Stimulated activated naive CD4-positive, alpha-beta T cell (primary cell): ENCODE data around the gene CCNK.

Experiments used
- DNase-seq, 6 experiments: peaks; one replicate each; lab custom pipeline; 2025; lab: John Stamatoyannopoulos, UW

The CCNK gene

GRCh38 chr14:99552021-99552553 is 70.9 kb downstream of the CCNK start:
- no peak for DNase-seq

GRCh38 chr14:99552572-99553216 is 71.5 kb downstream of the CCNK start:
- no peak for DNase-seq

- DNase-seq = no peak
These were observed 73.0 kb downstream of the CCNK start for GRCh38 chr14:99554184-99554583.

GRCh38 chr14:99554757-99555531 is 73.7 kb downstream of the CCNK start:
- DNase-seq = no peak

- no peak for DNase-seq
These were observed 75.1 kb downstream of the CCNK start for GRCh38 chr14:99556134-99556791.

- DNase-seq = no peak
These were observed 78.2 kb downstream of the CCNK start for GRCh38 chr14:99559286-99559990.

GRCh38 chr14:99560403-99560802 is 79.2 kb downstream of the CCNK start:
- DNase-seq = no peak

GRCh38 chr14:99560922-99561683 is 79.9 kb downstream of the CCNK start:
- no peak for DNase-seq

- no peak for DNase-seq
These were observed 80.7 kb downstream of the CCNK start for GRCh38 chr14:99561864-99562263.
